ENCODE data around the gene TRAPPC3.

GRCh38 chr1:36166938-36167905 lies 17.9 kb upstream of the TRAPPC3 start:
- TF ChIP-seq OTX1 (CRISPR knock-in tag; IDR thresholded peaks at IDR 0.05) (no peak), CTCF (IDR thresholded peaks at IDR 0.05 in 2 of 3, conservative IDR thresholded peaks at IDR 0.05 in 1 of 3; ENCODE audit: insufficient read depth in 2 of 3, low read depth in 1 of 3, low read length in 3 of 3) (no peak), POLR2AphosphoS5 (IDR thresholded peaks at IDR 0.05; ENCODE audit: control insufficient read depth, insufficient read depth, low read depth, low read length) (no peak), ZNF232 (CRISPR knock-in tag; IDR thresholded peaks at IDR 0.05) (no peak), CREB1 (IDR thresholded peaks at IDR 0.05) (no peak), CREB1 (CRISPR knock-in tag; IDR thresholded peaks at IDR 0.05) (no peak), FOXJ2 (tag; IDR thresholded peaks at IDR 0.05) (no peak), POLR2A (conservative IDR thresholded peaks at IDR 0.05) (no peak)
- TF ChIP-seq, protein P1, sequence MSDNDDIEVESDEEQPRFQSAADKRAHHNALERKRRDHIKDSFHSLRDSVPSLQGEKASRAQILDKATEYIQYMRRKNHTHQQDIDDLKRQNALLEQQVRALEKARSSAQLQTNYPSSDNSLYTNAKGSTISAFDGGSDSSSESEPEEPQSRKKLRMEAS (CRISPR knock-in tag; IDR thresholded peaks at IDR 0.05) = no peak
- TF ChIP-seq, protein P2, sequence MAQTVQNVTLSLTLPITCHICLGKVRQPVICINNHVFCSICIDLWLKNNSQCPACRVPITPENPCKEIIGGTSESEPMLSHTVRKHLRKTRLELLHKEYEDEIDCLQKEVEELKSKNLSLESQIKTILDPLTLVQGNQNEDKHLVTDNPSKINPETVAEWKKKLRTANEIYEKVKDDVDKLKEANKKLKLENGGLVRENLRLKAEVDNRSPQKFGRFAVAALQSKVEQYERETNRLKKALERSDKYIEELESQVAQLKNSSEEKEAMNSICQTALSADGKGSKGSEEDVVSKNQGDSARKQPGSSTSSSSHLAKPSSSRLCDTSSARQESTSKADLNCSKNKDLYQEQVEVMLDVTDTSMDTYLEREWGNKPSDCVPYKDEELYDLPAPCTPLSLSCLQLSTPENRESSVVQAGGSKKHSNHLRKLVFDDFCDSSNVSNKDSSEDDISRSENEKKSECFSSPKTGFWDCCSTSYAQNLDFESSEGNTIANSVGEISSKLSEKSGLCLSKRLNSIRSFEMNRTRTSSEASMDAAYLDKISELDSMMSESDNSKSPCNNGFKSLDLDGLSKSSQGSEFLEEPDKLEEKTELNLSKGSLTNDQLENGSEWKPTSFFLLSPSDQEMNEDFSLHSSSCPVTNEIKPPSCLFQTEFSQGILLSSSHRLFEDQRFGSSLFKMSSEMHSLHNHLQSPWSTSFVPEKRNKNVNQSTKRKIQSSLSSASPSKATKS (CRISPR knock-in tag; IDR thresholded peaks at IDR 0.05) = no peak

Measured in K562 (cell line).